Rectal smooth muscle tissue (tissue), 1 donor: Measurements from ENCODE around the gene RMND5B.
A peak's percentile ranks its signal among the peaks of the same experiment; 100 is the strongest.
"Not testable (repeated sequence)": the region's sequence is repeated elsewhere in the genome, so short reads cannot be mapped to it uniquely, and the experiment has no call there.

Experiments
- H3K27ac ChIP-seq: one replicate; pipeline ENCODE4 v1.7.0; 2013; ENCODE audit warnings: low read depth, low read length, inconsistent platforms
- H3K27me3 ChIP-seq: one replicate; pipeline ENCODE4 v1.7.0; 2013; ENCODE audit warnings: low read length; ENCODE audit not compliant: control insufficient read depth, insufficient read depth
- H3K36me3 ChIP-seq: one replicate; pipeline ENCODE4 v1.7.0; 2013; ENCODE audit warnings: low read length; ENCODE audit not compliant: control insufficient read depth, insufficient read depth
- H3K4me1 ChIP-seq: one replicate; pipeline ENCODE4 v1.7.0; 2013; ENCODE audit warnings: low read length; ENCODE audit not compliant: control insufficient read depth, insufficient read depth
- H3K4me3 ChIP-seq: one replicate; pipeline ENCODE4 v1.7.0; 2013; ENCODE audit warnings: low read length
- H3K9ac ChIP-seq: one replicate; pipeline ENCODE4 v1.7.0; 2013; ENCODE audit warnings: low read length

RMND5B gene

DNA sequence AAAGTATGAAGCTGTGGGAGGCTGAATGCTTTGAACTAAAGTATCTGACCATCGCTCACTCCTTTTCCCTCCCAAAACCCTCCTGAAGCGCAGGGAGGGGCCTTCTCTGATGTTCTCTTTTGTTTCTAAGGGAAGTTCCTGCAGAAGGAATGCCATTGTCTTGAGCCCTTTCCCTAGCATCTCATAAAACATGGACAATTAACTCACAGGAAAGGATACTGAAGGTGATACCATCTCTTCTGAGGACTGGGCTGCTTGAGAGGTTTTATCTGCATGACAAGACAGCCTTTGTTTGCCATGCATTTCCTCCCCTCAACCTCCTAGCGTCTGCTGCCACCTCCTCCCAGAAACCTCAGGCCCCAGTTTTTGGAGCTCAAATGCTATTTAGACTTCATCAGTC lies 4.3 kb upstream of the RMND5B start:
- Histone ChIP-seq H3K27me3 (no peaks in the 10 kb centered on the region), H3K27ac (no peak overlapping the region), H3K4me3 (no peak overlapping the region), H3K4me1 (peaks cover 11% of the 10 kb centered on the region), H3K36me3 (no peaks in the 10 kb centered on the region), H3K9ac (no peak overlapping the region)

DNA sequence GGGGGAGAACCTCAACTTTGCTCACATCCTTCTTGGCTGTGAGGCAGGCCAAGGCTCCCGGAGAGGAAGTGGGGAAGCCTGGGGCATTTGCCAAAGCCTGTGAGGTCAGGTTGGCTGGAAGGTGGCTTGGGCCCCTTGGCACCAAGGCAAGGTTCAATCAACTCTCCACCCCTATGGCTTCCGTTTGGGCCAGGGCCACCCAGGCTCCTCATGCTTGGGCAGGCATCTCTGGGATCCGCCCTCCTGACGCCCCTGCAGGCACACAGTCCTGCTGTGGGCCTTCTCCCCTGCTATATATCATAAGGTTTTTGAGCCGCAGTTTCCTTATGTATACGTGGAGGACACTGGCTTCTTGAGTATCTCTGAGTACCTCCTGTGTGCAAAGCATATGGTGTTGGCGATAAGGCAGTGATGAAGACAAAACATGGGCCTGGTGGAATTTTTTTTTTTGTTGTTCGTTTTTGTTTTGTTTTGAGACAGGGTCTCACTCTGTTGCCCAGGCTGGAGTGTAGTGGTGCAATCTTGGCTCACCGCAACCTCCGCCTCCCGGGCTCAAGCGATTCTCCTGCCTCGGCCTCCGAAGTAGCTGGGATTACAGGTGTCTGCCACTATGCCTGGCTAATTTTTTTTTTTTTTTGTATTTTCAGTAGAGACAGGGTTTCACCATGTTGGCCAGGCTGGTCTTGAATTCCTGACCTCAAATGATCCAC lies 3.4 kb upstream of the RMND5B start:
- not testable (repeated sequence) for H3K9ac ChIP-seq, H3K4me3 ChIP-seq, H3K36me3 ChIP-seq, H3K27me3 ChIP-seq, H3K4me1 ChIP-seq, H3K27ac ChIP-seq

DNA sequence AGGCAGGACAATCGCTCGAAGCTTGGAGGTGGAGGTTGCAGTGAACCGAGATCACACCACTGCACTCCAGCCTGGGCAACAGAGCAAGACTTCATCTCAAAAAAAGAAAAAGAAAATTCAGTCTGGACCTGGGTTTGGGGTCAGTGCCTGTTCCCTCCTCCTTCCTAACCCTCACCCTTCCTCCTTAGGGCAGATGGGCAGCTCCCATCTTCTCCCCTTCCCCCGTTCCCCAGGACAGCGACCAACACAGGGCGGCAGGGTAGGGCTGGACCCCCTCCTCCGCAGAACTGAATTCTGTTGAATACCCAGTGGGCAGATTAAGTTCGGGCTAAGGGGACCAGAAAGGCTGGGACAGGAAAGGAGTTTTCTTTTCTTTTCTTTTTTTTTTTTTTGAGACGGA lies 1.5 kb upstream of the RMND5B start:
- Histone ChIP-seq H3K36me3 (peaks cover 4% of the 10 kb centered on the region), H3K27ac (no peak overlapping the region), H3K9ac (no peak overlapping the region), H3K4me1 (peaks cover 3% of the 10 kb centered on the region), H3K4me3 (no peak overlapping the region), H3K27me3 (no peaks in the 10 kb centered on the region)

GRCh38 chr5:178130234-178130575 lies 609 bp upstream of the RMND5B start:
- H3K9ac ChIP-seq = peak overlapping the region; percentile 77
- H3K27ac ChIP-seq = peak overlapping the region; percentile 91
- H3K36me3 ChIP-seq, H3K4me1 ChIP-seq, H3K27me3 ChIP-seq: not testable (repeated sequence)
- peak overlapping the region; percentile 78 for H3K4me3 ChIP-seq

DNA sequence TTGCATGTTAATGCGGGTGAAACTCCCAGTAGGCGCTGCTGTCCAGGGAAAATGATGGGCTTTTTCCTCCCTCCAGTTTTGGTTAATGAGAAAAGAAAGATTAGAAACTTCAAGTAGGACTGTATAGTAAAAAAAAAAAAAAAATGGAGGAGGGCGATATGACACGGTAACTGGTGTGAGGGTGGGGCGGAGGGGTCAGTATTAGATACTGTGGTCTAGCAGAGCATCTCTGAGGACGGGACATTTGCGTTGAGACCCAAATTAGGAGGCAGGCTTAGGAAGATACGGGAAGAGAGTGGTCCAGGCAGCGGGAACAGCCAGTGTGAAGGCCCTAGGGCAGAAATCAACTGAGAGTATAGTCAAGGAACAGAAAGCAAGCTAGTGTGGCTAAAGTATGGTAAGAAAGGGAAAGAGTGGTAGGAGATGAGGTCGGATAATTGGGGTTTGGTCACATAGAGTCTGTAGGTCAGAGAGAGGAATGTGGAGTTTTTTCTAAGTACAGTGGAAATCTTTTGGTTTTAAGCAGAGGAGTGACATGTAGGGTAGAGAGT lies 707 bp downstream of the RMND5B start:
- Histone ChIP-seq H3K27me3 (no peaks in the 10 kb centered on the region), H3K4me1 (peaks cover 3% of the 10 kb centered on the region), H3K4me3 (peak overlapping the region; percentile 78), H3K27ac (peak overlapping the region; percentile 68), H3K9ac (no peak overlapping the region), H3K36me3 (peaks cover 10% of the 10 kb centered on the region)

GRCh38 chr5:178136990-178137389 lies 6.2 kb downstream of the RMND5B start:
- no peaks in the 10 kb centered on the region for H3K4me1 ChIP-seq
- H3K9ac ChIP-seq = no peak overlapping the region
- H3K27ac ChIP-seq = no peak overlapping the region
- H3K4me3 ChIP-seq = no peak overlapping the region
- no peaks in the 10 kb centered on the region for H3K27me3 ChIP-seq
- H3K36me3 ChIP-seq = peaks cover 15% of the 10 kb centered on the region

DNA sequence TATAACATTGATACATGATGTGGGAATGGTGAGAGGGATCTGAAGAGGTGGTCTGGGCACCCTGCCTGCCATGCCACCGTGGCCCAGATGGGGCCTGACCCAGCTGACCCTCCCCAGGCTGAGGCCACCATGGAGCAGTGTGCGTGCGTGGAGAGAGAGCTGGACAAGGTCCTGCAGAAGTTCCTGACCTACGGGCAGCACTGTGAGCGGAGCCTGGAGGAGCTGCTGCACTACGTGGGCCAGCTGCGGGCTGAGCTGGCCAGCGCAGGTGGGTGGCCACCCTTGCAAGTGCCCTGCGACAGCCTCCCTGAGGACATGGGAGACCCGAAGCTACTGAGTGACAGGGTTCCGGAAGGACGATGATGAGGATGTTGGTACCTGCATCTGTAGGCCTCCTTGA lies 7.2 kb downstream of the RMND5B start:
- Histone ChIP-seq H3K36me3 (peaks cover 24% of the 10 kb centered on the region), H3K4me1 (no peaks in the 10 kb centered on the region), H3K27ac (no peak overlapping the region)

GRCh38 chr5:178141550-178141949 lies 10.7 kb downstream of the RMND5B start:
- H3K27ac ChIP-seq = no peak overlapping the region
- H3K36me3 ChIP-seq = peaks cover 25% of the 10 kb centered on the region
- no peak overlapping the region for H3K4me3 ChIP-seq
- H3K9ac ChIP-seq = no peak overlapping the region
- no peaks in the 10 kb centered on the region for H3K4me1 ChIP-seq
- no peaks in the 10 kb centered on the region for H3K27me3 ChIP-seq

More for the DNA sequence above, 7.2 kb downstream of the RMND5B start:
- Histone ChIP-seq H3K27me3 (no peaks in the 10 kb centered on the region), H3K9ac (no peak overlapping the region), H3K4me3 (no peak overlapping the region)

DNA sequence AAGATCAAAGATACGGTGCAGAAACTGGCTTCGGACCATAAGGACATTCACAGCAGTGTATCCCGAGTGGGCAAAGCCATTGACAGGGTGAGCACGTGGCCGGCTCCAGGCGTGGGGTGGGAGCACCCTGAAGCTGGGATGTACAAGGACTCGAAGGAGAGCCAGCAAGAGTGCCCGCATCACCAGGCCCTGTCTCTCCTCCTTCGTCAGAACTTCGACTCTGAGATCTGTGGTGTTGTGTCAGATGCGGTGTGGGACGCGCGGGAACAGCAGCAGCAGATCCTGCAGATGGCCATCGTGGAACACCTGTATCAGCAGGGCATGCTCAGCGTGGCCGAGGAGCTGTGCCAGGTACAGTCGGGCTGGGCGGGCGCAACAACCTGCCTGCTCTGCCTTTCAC lies 11.8 kb downstream of the RMND5B start:
- H3K27me3 ChIP-seq = no peaks in the 10 kb centered on the region
- H3K4me3 ChIP-seq = no peak overlapping the region
- peaks cover 34% of the 10 kb centered on the region for H3K36me3 ChIP-seq
- no peak overlapping the region for H3K27ac ChIP-seq
- no peak overlapping the region for H3K9ac ChIP-seq
- no peaks in the 10 kb centered on the region for H3K4me1 ChIP-seq

DNA sequence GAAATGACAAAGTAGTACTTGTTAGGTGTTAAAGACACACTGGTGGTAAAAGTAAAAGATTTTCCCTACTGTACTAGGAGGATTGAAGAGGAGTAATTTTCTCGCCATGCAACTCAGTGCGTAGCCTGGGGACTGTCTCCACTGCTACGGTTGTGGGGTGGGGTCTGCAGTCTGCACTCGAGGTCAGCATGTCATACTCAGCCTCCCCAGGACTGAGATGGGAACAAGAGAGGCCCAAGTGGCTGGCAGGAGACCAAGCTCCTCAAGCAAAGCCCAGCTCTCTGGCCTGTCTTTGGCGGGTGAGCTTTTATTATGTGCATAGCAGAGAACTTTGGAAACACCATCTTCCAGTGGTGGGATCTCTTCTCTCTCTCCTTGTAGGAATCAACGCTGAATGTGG lies 12.4 kb downstream of the RMND5B start:
- H3K4me3 ChIP-seq = no peak overlapping the region
- H3K4me1 ChIP-seq = no peaks in the 10 kb centered on the region
- peaks cover 39% of the 10 kb centered on the region for H3K36me3 ChIP-seq
- H3K27me3 ChIP-seq = no peaks in the 10 kb centered on the region
- no peak overlapping the region for H3K9ac ChIP-seq
- H3K27ac ChIP-seq = no peak overlapping the region

- Histone ChIP-seq H3K9ac (no peak overlapping the region), H3K27me3 (no peaks in the 10 kb centered on the region), H3K27ac (no peak overlapping the region), H3K36me3 (peaks cover 46% of the 10 kb centered on the region), H3K4me3 (no peak overlapping the region), H3K4me1 (no peaks in the 10 kb centered on the region)
Observed at GRCh38 chr5:178143901-178144300, 13.1 kb downstream of the RMND5B start.

- Histone ChIP-seq H3K4me3 (no peak overlapping the region), H3K27me3 (no peaks in the 10 kb centered on the region), H3K4me1 (no peaks in the 10 kb centered on the region), H3K9ac (no peak overlapping the region), H3K27ac (no peak overlapping the region), H3K36me3 (peaks cover 61% of the 10 kb centered on the region)
Observed at GRCh38 chr5:178145965-178146820, 15.4 kb downstream of the RMND5B start.
